Gastroesophageal sphincter (tissue), 2 donors: ENCODE measurements around the gene FMNL3.

Experiments
- POLR2A ChIP-seq, 2 donors: fragments of 450-650 bp; IDR thresholded peaks; one replicate each; pipeline ENCODE4 v1.6.1; 2017; ENCODE audit warnings: antibody characterized with exemption in 2 of 2, mild to moderate bottlenecking in 2 of 2, moderate library complexity in 1 of 2
- POLR2AphosphoS5 ChIP-seq: sonication (generic); formaldehyde crosslinking; IDR thresholded peaks from one replicate; pipeline ENCODE4 v1.6.1; 2017; ENCODE audit warnings: antibody characterized with exemption

DNA sequence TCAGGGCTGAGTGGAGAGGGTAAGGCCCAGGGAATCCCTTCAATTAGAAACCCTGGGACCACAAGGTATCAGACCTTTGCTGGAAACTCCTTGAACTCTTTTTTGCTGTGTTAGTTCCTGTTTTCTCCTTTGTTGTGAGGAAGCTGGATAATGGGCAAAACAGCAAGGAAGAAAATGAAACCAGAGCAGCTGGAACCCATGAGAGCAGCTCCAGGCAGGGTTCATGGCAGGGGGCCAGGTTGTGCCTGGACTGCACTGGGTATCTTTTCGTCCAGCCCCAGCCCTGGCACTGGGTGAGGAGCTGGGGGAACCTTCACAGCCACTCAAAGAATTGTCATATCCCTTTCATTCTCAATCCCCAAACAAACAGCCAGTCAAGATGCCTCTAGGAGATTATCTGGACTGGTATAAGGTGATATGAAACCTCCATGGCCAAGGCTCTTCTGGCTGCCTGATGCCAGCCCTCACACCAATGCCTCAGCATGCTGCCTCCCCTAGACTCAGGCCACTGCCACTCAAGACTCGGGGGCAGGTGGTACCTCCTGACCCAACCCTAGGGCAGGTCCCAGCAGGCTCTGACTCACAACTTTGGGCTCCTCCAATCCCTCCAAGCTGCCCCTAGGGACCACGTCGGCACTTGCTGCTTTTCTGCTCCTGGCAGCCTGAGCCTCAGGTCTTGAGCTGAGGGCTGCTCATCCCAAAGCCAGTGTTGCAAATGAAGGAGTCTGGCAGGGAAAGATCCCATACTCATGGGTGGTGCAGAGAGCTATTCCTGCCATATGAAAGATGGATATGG lies 118.3 kb downstream of the FMNL3 start:
- TF ChIP-seq POLR2A (IDR thresholded peaks at IDR 0.05) (no peak), POLR2AphosphoS5 (no peak)
